Stimulated activated CD4-positive, alpha-beta T cell treated with anti-CD3 and anti-CD28 coated beads, TNF-alpha, amount 100 ng/mL, for 24 hours (primary cell): ENCODE data around the gene DYNLRB2.

ENCODE experiments used
- DNase-seq, 3 experiments: peaks; one replicate each; pipeline ENCODE4 v3.0.0-alpha.2; 2020; ENCODE audit warnings: low read depth in 3 of 3

Gene DYNLRB2

GRCh38 chr16:80552277-80552676 lies 11.5 kb downstream of the DYNLRB2 start:
- DNase-seq: no peak

- DNase-seq: no peak
Observed at GRCh38 chr16:80554033-80554432, 13.2 kb downstream of the DYNLRB2 start.

- no peak for DNase-seq
Observed at GRCh38 chr16:80556481-80556880, 15.7 kb downstream of the DYNLRB2 start.

GRCh38 chr16:80557037-80557436 lies 16.2 kb downstream of the DYNLRB2 start:
- DNase-seq: no peak

GRCh38 chr16:80559369-80559768 lies 18.6 kb downstream of the DYNLRB2 start:
- no peak for DNase-seq

- no peak for DNase-seq
Observed at GRCh38 chr16:80563066-80563465, 22.3 kb downstream of the DYNLRB2 start.

- no peak for DNase-seq
Observed at GRCh38 chr16:80564394-80564793, 23.6 kb downstream of the DYNLRB2 start.

GRCh38 chr16:80569440-80570105 lies 28.8 kb downstream of the DYNLRB2 start:
- DNase-seq: peak; percentile 50 to 77 (median 70)

- DNase-seq: no peak
Observed at GRCh38 chr16:80570106-80570478, 29.3 kb downstream of the DYNLRB2 start.

GRCh38 chr16:80573700-80574120 lies 32.9 kb downstream of the DYNLRB2 start:
- DNase-seq: no peak

- no peak for DNase-seq
Observed at GRCh38 chr16:80576343-80576912, 35.6 kb downstream of the DYNLRB2 start.

- no peak for DNase-seq
Observed at GRCh38 chr16:80577485-80578280, 36.9 kb downstream of the DYNLRB2 start.

GRCh38 chr16:80580109-80580832 lies 39.5 kb downstream of the DYNLRB2 start:
- DNase-seq: peak; percentile 34 to 65 (median 55)

GRCh38 chr16:80583466-80583865 lies 42.7 kb downstream of the DYNLRB2 start:
- DNase-seq: peak in 2 of 3 experiments; percentile 27 to 61

- no peak for DNase-seq
Observed at GRCh38 chr16:80585764-80586163, 45.0 kb downstream of the DYNLRB2 start.

GRCh38 chr16:80586476-80586875 lies 45.7 kb downstream of the DYNLRB2 start:
- no peak for DNase-seq

- DNase-seq: no peak
Observed at GRCh38 chr16:80587071-80587470, 46.3 kb downstream of the DYNLRB2 start.

- DNase-seq: no peak
Observed at GRCh38 chr16:80591071-80591915, 50.5 kb downstream of the DYNLRB2 start.

- no peak for DNase-seq
Observed at GRCh38 chr16:80592273-80592672, 51.5 kb downstream of the DYNLRB2 start.

GRCh38 chr16:80594756-80595155 lies 54.0 kb downstream of the DYNLRB2 start:
- DNase-seq: no peak

- DNase-seq: no peak
Observed at GRCh38 chr16:80596507-80597207, 55.9 kb downstream of the DYNLRB2 start.
